Trophoblast cell (in vitro differentiated cells and primary cell): ENCODE data around the gene CLDN11.
A peak's percentile ranks its signal among the peaks of the same experiment; 100 is the strongest.

ENCODE experiments used
- DNase-seq, 2 donors: peaks; one replicate each; pipeline ENCODE4 v3.0.0-alpha.2; 2016
- H2AFZ ChIP-seq: 2 replicates; pipeline ENCODE4 v1.6.1; 2013; ENCODE audit warnings: low read length, moderate library complexity, mild to moderate bottlenecking; ENCODE audit not compliant: insufficient read depth, poor library complexity
- H2AK5ac ChIP-seq: 2 replicates; pipeline ENCODE4 v1.6.1; 2013; ENCODE audit warnings: mild to moderate bottlenecking, low read length
- H2BK120ac ChIP-seq: 2 replicates; pipeline ENCODE4 v1.6.1; 2013; ENCODE audit warnings: low read length, mild to moderate bottlenecking, moderate library complexity; ENCODE audit not compliant: insufficient read depth, poor library complexity
- H2BK12ac ChIP-seq: 2 replicates; pipeline ENCODE4 v1.6.1; 2013; ENCODE audit warnings: mild to moderate bottlenecking, low read length, moderate library complexity
- H2BK5ac ChIP-seq: 2 replicates; pipeline ENCODE4 v1.6.1; 2013; ENCODE audit warnings: low read length, low read depth, moderate library complexity, mild to moderate bottlenecking; ENCODE audit not compliant: poor library complexity
- H3K14ac ChIP-seq: 2 replicates; pipeline ENCODE4 v1.6.1; 2013; ENCODE audit warnings: mild to moderate bottlenecking, low read length
- H3K18ac ChIP-seq: 2 replicates; pipeline ENCODE4 v1.6.1; 2013; ENCODE audit warnings: mild to moderate bottlenecking, low read length
- H3K23ac ChIP-seq: 2 replicates; pipeline ENCODE4 v1.6.1; 2013; ENCODE audit warnings: low read length
- H3K27ac ChIP-seq: 2 replicates; pipeline ENCODE4 v1.5.1; 2013; ENCODE audit warnings: low read depth, mild to moderate bottlenecking, inconsistent platforms, low read length, moderate library complexity
- H3K27me3 ChIP-seq: 2 replicates; pipeline ENCODE4 v1.6.1; 2013; ENCODE audit warnings: inconsistent platforms, mild to moderate bottlenecking, low read length, moderate library complexity; ENCODE audit not compliant: insufficient read depth
- H3K36me3 ChIP-seq, 2 experiments: 1 replicate in 1 of 2; 2 replicates in 1 of 2; pipeline ENCODE4 v1.6.1; 2013; ENCODE audit warnings: low read length in 2 of 2, mild to moderate bottlenecking in 2 of 2, moderate library complexity in 1 of 2; ENCODE audit not compliant: insufficient read depth in 2 of 2, control insufficient read depth in 1 of 2
- H3K4ac ChIP-seq: 2 replicates; pipeline ENCODE4 v1.6.1; 2013; ENCODE audit warnings: low read depth, mild to moderate bottlenecking, low read length, moderate library complexity
- H3K4me1 ChIP-seq, 2 experiments: 1 replicate in 1 of 2; 2 replicates in 1 of 2; pipeline ENCODE4 v1.6.1; 2013; ENCODE audit warnings: low read length in 2 of 2, mild to moderate bottlenecking in 2 of 2, moderate library complexity in 1 of 2; ENCODE audit not compliant: insufficient read depth in 2 of 2, control insufficient read depth in 1 of 2
- H3K4me2 ChIP-seq: 2 replicates; pipeline ENCODE4 v1.6.1; 2013; ENCODE audit warnings: inconsistent platforms, mild to moderate bottlenecking, low read length, moderate library complexity
- H3K4me3 ChIP-seq: 2 replicates; pipeline ENCODE4 v1.5.1; 2013; ENCODE audit warnings: mild to moderate bottlenecking, low read depth, low read length, inconsistent platforms
- H3K79me1 ChIP-seq: one replicate; pipeline ENCODE4 v1.6.1; 2013; ENCODE audit warnings: low read length
- H3K79me2 ChIP-seq: 2 replicates; pipeline ENCODE4 v1.6.1; 2013; ENCODE audit warnings: low read length, mild to moderate bottlenecking; ENCODE audit not compliant: control insufficient read depth, insufficient read depth, poor library complexity
- H3K9ac ChIP-seq: 2 replicates; pipeline ENCODE4 v1.6.1; 2013; ENCODE audit warnings: mild to moderate bottlenecking, low read length
- H3K9me3 ChIP-seq: 2 replicates; pipeline ENCODE4 v1.6.1; 2013; ENCODE audit warnings: low read depth, mild to moderate bottlenecking, control low read depth, inconsistent platforms, low read length; ENCODE audit not compliant: insufficient read depth
- H4K12ac ChIP-seq: 2 replicates; pipeline ENCODE4 v1.6.1; 2013; ENCODE audit warnings: low read depth, mild to moderate bottlenecking, low read length, moderate library complexity
- H4K8ac ChIP-seq: 2 replicates; pipeline ENCODE4 v1.6.1; 2013; ENCODE audit warnings: low read depth, mild to moderate bottlenecking, low read length, moderate library complexity
- H4K91ac ChIP-seq: one replicate; pipeline ENCODE4 v1.6.1; 2013; ENCODE audit warnings: low read depth, mild to moderate bottlenecking, low read length, moderate library complexity
- WGBS: extraction: QIAGEN DNeasy Blood & Tissue Kit; methylation state at CpG from one replicate; pipeline ENCODE4 v1.1.7; 2013; ENCODE audit warnings: missing lambda C conversion rate; ENCODE audit not compliant: insufficient read length, insufficient coverage; ENCODE audit errors: extremely low coverage; 5-methylcytosine and 5-hydroxymethylcytosine counted together

CLDN11 gene

GRCh38 chr3:170421758-170422157 lies 3.1 kb downstream of the CLDN11 start:
- no peak overlapping the region for H4K12ac ChIP-seq
- no peak overlapping the region for H3K14ac ChIP-seq
- H3K27me3 ChIP-seq = peaks cover 9% of the 10 kb centered on the region
- no peak overlapping the region for H3K23ac ChIP-seq
- no peak overlapping the region for H3K4me2 ChIP-seq
- H4K8ac ChIP-seq = no peak overlapping the region
- no peak overlapping the region for H3K27ac ChIP-seq
- H3K79me2 ChIP-seq = no peaks in the 10 kb centered on the region
- no peaks in the 10 kb centered on the region for H3K36me3 ChIP-seq
- H2AK5ac ChIP-seq = no peak overlapping the region
- H3K79me1 ChIP-seq = no peaks in the 10 kb centered on the region
- H3K4ac ChIP-seq = no peak overlapping the region
- DNase-seq = no peak
- H3K4me3 ChIP-seq = no peak overlapping the region
- H3K18ac ChIP-seq = no peak overlapping the region
- no CpG with 5 or more reads among the region's 2 CpGs for WGBS
- H2BK5ac ChIP-seq = no peak overlapping the region
- H4K91ac ChIP-seq = no peak overlapping the region
- H2BK12ac ChIP-seq = no peak overlapping the region
- H3K9ac ChIP-seq = peak overlapping the region; percentile 6
- peaks cover 0 to 7% of the 10 kb centered on the region in 2 experiments for H3K4me1 ChIP-seq
- peaks cover 5% of the 10 kb centered on the region for H3K9me3 ChIP-seq
- no peak overlapping the region for H2AFZ ChIP-seq
- H2BK120ac ChIP-seq = no peak overlapping the region

GRCh38 chr3:170423001-170423615 lies 4.4 kb downstream of the CLDN11 start:
- H3K4ac ChIP-seq = no peak overlapping the region
- DNase-seq = no peak
- H2BK5ac ChIP-seq = no peak overlapping the region
- H4K8ac ChIP-seq = no peak overlapping the region
- no peak overlapping the region for H2BK12ac ChIP-seq
- peaks cover 3% of the 10 kb centered on the region for H3K9me3 ChIP-seq
- no peak overlapping the region for H3K4me2 ChIP-seq
- no peak overlapping the region for H2AFZ ChIP-seq
- H4K91ac ChIP-seq = no peak overlapping the region
- H3K79me2 ChIP-seq = no peaks in the 10 kb centered on the region
- H4K12ac ChIP-seq = no peak overlapping the region
- H3K36me3 ChIP-seq = no peaks in the 10 kb centered on the region
- H3K23ac ChIP-seq = no peak overlapping the region
- H3K9ac ChIP-seq = no peak overlapping the region
- no peak overlapping the region for H3K14ac ChIP-seq
- H2AK5ac ChIP-seq = no peak overlapping the region
- H3K18ac ChIP-seq = no peak overlapping the region
- WGBS = no CpG with 5 or more reads among the region's 8 CpGs
- H3K4me3 ChIP-seq = no peak overlapping the region
- H2BK120ac ChIP-seq = no peak overlapping the region
- H3K4me1 ChIP-seq = peaks cover 0 to 7% of the 10 kb centered on the region in 2 experiments
- H3K79me1 ChIP-seq = no peaks in the 10 kb centered on the region
- peaks cover 9% of the 10 kb centered on the region for H3K27me3 ChIP-seq
- H3K27ac ChIP-seq = no peak overlapping the region

- Histone ChIP-seq H3K36me3 (no peaks in the 10 kb centered on the region), H3K4me3 (no peak overlapping the region), H2BK120ac (no peak overlapping the region), H4K12ac (no peak overlapping the region), H3K14ac (no peak overlapping the region), H3K79me2 (no peaks in the 10 kb centered on the region), H4K8ac (no peak overlapping the region), H3K9me3 (no peaks in the 10 kb centered on the region), H3K27me3 (no peaks in the 10 kb centered on the region), H2BK12ac (no peak overlapping the region), H2BK5ac (no peak overlapping the region), H3K4ac (no peak overlapping the region), H2AFZ (no peak overlapping the region), H3K9ac (no peak overlapping the region), H3K18ac (no peak overlapping the region), H3K23ac (no peak overlapping the region), H2AK5ac (no peak overlapping the region), H3K27ac (no peak overlapping the region), H3K79me1 (no peaks in the 10 kb centered on the region), H3K4me1 (no peaks in the 10 kb centered on the region), H4K91ac (no peak overlapping the region), H3K4me2 (no peak overlapping the region)
- no peak for DNase-seq
- WGBS = no CpG with 5 or more reads among the region's 8 CpGs
These were observed 6.2 kb downstream of the CLDN11 start for GRCh38 chr3:170424879-170425278.

- Histone ChIP-seq H3K18ac (no peak overlapping the region), H2BK5ac (no peak overlapping the region), H3K14ac (no peak overlapping the region), H3K27ac (no peak overlapping the region), H3K4me3 (no peak overlapping the region), H2AK5ac (no peak overlapping the region), H4K91ac (no peak overlapping the region), H3K36me3 (no peaks in the 10 kb centered on the region), H3K79me1 (no peaks in the 10 kb centered on the region), H4K8ac (no peak overlapping the region), H3K9me3 (no peaks in the 10 kb centered on the region), H3K23ac (no peak overlapping the region), H3K4me1 (no peaks in the 10 kb centered on the region), H3K79me2 (no peaks in the 10 kb centered on the region), H3K4me2 (no peak overlapping the region), H2BK120ac (no peak overlapping the region), H2BK12ac (no peak overlapping the region), H3K4ac (no peak overlapping the region), H3K27me3 (no peaks in the 10 kb centered on the region), H3K9ac (no peak overlapping the region), H2AFZ (no peak overlapping the region), H4K12ac (no peak overlapping the region)
- DNase-seq = no peak
- no CpG with 5 or more reads among the region's 11 CpGs for WGBS
These were observed 7.0 kb downstream of the CLDN11 start for GRCh38 chr3:170425491-170426239.
